NCI-H2196 (cell line): ENCODE measurements around the gene FAM89A.

ENCODE experiments used
- DNase-seq: peaks from one replicate; lab custom pipeline; 2025; ENCODE audit not compliant: unreplicated experiment; lab: John Stamatoyannopoulos, UW

The FAM89A gene

GRCh38 chr1:231040019-231040799, at the start of gene FAM89A:
TSS of gene FAM89A (minus strand) at chr1:231040254. CDS start at chr1:231040211, 43 bp downstream.
- DNase-seq: peak; percentile 59

DNA sequence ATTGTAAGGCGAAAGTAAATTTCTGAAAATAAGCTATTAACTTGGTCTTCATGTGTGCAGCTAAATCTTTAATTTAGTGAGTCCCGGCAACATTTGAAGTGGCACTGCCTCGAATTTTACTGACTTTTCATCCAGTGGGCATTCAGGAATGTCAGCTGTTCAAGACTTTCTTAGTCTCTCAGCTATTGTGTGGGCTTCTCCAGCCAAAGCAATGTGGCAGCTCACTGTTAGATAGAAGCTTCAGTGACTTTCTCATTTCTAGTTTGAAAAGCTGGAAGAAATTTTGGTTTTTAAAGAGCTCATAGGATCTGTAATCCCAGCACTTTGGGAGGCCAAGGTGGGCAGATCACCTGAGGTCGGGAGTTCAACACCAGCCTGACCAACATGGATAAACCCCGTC, 44.3 kb upstream of the FAM89A start:
- DNase-seq: no peak

DNA sequence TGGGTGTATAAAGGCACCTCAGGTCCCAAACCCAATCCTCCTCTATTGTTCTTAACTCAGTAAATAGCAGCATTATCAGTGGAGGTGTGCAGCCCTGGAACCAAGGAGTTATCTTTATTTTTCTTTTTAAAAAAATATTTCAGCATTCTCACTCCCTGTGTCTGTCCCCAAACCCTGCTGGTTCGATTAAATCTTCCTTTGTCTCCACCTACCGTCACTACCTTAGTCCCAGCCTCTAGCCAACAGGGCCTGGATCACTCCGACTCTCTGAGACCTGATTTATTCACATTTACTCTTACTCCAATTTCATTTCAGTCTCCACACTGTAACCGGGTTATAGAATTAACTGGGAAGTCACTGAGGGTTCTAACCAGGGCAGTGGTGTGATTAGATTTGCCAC, 39.1 kb upstream of the FAM89A start:
- DNase-seq: no peak

DNA sequence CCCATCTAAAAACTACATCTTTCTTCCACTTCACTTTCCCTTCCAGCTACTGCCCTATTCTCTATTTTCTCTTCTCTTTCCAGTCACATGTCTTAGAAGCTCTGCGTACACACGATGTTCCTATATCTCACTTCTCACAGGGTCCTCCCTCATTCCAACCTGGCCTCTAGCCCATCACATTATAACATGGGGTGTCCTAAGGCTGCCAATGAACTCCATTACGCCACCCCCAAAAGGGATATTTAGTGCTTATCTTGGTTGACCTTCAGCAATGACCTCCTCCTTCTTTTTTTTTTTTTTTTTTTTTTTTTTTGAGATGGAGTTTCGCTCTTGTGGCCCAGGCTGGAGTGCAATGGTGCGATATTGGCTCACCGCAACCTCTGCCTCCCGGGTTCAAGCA, 38.2 kb upstream of the FAM89A start:
- DNase-seq: no peak

DNA sequence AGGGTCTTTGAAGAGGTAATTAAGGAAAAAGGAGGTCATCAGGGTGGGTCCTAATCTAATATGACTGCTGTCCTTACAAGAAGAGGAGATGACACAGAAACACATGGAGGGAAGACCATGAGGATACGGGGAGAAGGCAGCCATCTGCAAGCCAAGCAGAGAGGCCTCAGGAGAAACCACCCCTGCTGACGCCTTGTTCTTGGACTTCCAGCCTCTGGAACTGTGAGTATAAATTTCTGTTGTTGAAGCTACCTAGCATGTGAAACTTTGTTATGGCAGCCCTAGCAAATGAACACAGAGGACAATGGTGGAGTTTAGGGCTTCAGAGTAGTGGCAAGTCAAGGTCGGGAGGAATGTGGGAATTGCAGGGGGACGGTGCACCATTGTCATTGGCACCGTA, 36.7 kb upstream of the FAM89A start:
- DNase-seq: no peak

GRCh38 chr1:231075497-231075896, 35.4 kb upstream of the FAM89A start:
- DNase-seq: no peak

GRCh38 chr1:231075020-231075419, 35.0 kb upstream of the FAM89A start:
- DNase-seq: no peak

DNA sequence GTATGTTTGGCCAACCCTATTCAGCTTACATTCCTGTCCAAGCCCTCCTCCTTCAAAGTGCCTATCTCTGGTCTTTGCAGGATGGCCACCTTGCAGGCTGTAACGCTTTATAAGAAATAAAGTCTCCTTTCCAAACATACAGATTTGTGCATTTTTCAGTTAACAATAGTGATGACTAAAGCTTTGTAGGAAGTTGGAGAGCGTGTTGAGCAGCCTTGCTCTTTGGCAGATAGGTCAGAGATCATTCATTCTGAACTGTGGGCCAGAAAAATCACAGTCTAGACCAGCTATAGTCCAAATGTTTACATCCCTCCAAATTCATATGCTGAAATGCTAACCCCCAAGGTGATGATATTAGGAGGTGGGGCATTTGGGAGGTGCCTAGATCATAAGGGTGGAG, 34.0 kb upstream of the FAM89A start:
- DNase-seq: no peak

DNA sequence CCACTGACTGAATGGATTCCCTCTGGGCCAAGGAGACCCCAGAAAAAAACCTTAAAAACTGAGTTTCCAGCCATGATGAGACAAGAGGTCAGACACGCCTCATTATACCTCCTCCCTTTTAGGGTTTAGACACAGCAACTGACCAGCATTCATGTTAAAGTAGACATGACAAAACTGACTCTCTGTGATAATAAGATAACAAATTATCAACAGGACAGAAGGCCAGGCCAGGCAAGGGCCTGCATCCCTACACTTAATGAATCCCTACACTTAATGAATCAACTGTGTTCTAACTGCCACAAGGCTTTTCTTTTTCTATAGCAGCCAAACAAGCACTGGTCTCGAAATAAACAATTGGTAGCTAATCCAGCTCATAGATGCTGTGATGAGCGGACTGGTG, 33.3 kb upstream of the FAM89A start:
- no peak for DNase-seq

DNA sequence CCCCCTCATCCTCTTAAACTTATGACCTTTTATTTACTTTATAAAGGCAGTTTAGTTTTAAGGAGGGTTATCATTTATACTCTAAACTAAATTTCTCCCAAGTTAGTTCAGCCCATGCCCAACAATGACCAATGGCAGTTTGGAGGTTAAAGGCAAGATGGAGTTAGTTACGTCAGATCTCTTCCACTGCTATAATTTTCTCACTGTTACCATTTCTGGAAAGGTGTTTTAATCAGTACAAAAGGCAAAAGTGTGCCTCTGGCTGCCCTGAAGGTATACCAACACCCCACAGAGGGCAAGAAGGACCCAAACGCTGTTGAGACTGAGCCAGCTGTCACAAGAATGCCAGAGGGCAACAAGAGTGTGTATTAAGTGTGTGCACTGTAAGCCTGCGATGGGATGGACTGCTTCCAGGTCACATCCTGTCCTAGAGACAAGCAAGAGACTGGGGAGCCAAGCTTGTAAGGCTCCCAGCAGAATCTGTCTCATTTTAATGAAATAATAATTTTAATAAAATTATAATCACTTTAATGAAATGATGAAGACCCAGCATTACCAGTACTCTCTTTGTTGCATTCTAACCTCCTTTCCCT, 32.5 kb upstream of the FAM89A start:
- DNase-seq: no peak

DNA sequence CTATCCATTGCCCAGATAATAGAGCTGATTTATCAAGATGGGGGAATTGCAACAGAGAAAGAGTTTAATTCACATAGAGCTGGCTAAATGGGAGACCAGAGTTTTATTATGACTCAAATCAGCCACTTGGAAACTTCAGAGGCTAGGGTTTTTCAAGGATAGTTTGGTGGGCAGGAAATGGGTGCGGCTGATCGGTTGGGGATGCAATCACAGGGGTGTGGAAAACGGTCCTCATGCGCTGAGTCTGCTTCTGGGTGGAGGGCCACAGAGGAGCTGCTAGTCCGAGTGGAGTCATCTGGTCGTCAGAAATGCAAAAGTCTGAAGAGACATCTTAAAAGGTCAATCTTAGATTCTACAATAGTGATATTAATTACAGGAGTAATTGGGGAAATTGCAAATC, 32.0 kb upstream of the FAM89A start:
- no peak for DNase-seq

- DNase-seq: no peak
Measured at GRCh38 chr1:231070758-231071444, 30.8 kb upstream of the FAM89A start.

DNA sequence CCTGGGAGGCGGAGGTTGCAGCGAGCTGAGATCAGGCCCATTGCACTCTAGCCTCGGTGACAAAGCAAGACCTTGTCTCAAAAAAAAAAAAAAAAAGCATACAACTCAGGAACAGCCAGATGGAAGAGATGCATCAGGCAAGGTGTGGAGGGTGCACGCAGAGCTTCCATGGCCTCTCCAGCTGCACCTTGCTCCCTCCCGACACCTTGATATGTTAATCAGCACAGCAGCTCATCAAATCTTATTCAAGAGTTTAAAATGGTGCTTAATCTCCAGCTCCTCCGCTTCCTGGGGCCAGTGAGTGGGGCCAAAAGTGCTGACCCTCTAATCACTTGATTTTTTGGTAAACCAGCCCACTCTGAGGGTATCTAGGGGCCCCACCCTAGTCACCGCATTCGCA, 29.3 kb upstream of the FAM89A start:
- no peak for DNase-seq

- no peak for DNase-seq
Measured at GRCh38 chr1:231068762-231069161, 28.7 kb upstream of the FAM89A start.

- no peak for DNase-seq
Measured at GRCh38 chr1:231065510-231066241, 25.6 kb upstream of the FAM89A start.

- DNase-seq: no peak
Measured at GRCh38 chr1:231064418-231064817, 24.4 kb upstream of the FAM89A start.

DNA sequence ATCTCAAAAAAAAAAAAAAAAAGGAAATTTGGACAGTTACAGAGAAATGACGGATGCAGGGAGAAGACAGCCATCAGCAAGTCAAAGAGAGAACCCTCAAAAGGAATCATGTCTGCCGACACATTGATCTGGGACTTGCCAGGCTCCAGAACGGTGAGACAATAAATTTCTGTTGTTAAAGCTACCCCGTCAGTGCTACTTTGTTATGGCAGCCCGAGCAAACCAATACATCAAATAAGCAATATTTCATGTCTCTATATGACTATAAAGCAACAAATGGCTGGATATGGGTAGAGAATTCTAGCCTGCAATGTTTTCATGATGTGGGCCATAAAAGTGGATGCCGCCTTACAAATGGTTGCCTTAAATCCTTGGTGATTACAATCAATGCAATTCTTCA, 23.3 kb upstream of the FAM89A start:
- DNase-seq: no peak

GRCh38 chr1:231062500-231063270, 22.6 kb upstream of the FAM89A start:
- DNase-seq: no peak

DNA sequence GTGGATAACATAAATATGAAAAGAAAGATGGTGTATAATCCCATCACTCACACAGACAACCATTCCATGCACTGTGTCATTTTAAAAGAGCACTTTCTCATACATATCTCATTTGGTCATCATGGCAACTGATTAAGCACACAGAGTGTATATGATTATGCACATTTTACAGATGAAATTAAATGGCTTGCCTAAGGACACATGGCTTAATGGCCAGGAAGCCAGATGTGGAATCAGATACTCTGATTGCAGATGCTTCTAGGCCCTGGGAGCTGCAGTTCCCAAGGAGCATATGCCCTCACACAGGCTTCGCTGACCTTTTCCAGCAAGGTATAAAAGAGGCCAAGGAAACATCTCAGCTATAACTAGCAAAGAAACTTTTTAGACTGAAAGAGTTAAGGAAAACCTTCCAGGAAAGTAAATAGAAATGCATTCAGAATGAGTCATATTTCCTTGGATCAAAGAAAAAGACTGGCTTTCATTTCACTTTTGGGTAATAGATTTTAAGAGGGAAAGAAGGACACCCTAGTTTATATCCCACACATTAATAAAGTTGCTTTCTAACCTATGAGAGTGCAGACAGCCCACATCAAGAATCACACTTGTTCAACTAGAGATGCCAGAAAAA, 19.6 kb upstream of the FAM89A start:
- no peak for DNase-seq

DNA sequence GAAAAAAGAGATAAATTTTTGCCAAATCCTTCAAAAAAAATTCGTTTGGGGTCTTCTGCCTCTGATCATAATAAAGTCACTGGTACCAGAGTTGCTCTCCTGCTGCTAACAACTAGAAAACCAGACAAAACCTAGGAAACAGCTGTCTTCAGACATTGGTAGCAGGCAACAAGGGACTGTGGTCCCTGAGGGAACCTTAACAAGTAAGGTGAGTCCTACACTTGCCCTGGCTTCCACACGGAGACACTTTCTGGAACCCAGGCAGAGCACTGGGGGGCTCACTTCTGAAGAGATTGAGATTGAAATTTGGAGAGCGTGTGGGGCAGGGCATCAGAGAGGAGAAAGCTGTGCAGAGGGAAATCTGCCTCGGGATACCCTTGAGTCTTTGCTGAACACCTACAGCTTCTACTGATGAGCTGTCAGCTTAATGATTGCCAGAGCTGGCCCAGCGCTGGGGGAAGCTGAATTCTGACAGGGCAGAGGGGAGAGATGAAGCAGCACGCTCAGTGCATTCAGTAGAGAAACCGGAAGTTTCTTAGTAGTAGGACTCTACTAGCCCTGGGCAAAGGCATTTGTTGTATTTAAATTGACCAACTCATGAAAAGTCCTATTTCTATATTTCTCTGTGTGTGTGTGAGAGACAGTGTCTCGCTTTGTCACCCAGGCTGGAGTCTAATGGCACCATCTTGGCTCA, 18.5 kb upstream of the FAM89A start:
- no peak for DNase-seq
